Measurements from ENCODE around the gene TCF3.
"Not testable (repeated sequence)": the region's sequence is repeated elsewhere in the genome, so short reads cannot be mapped to it uniquely, and the experiment has no call there.

The TCF3 gene

GRCh38 chr19:1650650-1651567, 1.5 kb downstream of the TCF3 start:
- DNase-seq (ENCODE audit: low spot score), result no peak

- no peak for DNase-seq (ENCODE audit: low spot score)
Observed at GRCh38 chr19:1649706-1650649, 2.4 kb downstream of the TCF3 start.

GRCh38 chr19:1648920-1649541, 3.4 kb downstream of the TCF3 start:
- DNase-seq (ENCODE audit: low spot score), result no peak

- DNase-seq (ENCODE audit: low spot score), result no peak
Observed at GRCh38 chr19:1648459-1648849, 4.0 kb downstream of the TCF3 start.

GRCh38 chr19:1647501-1648458, 4.6 kb downstream of the TCF3 start:
- no peak for DNase-seq (ENCODE audit: low spot score)

- no peak for DNase-seq (ENCODE audit: low spot score)
Observed at GRCh38 chr19:1646659-1647453, 5.6 kb downstream of the TCF3 start.

- no peak for DNase-seq (ENCODE audit: low spot score)
Observed at GRCh38 chr19:1646149-1646548, 6.3 kb downstream of the TCF3 start.

GRCh38 chr19:1645299-1645698, 7.1 kb downstream of the TCF3 start:
- no peak for DNase-seq (ENCODE audit: low spot score)

GRCh38 chr19:1644070-1644469, 8.3 kb downstream of the TCF3 start:
- DNase-seq (ENCODE audit: low spot score), result no peak

- not testable (repeated sequence) for DNase-seq (ENCODE audit: low spot score)
Observed at GRCh38 chr19:1640893-1641448, 11.4 kb downstream of the TCF3 start.

GRCh38 chr19:1636325-1637236, 15.8 kb downstream of the TCF3 start:
- DNase-seq (ENCODE audit: low spot score), result no peak

GRCh38 chr19:1634938-1635243, 17.5 kb downstream of the TCF3 start:
- no peak for DNase-seq (ENCODE audit: low spot score)

GRCh38 chr19:1634242-1634937, 18.0 kb downstream of the TCF3 start:
- no peak for DNase-seq (ENCODE audit: low spot score)

GRCh38 chr19:1633269-1633826, 19.1 kb downstream of the TCF3 start:
- DNase-seq (ENCODE audit: low spot score), result no peak

- DNase-seq (ENCODE audit: low spot score), result no peak
Observed at GRCh38 chr19:1632462-1633268, 19.8 kb downstream of the TCF3 start.

- DNase-seq (ENCODE audit: low spot score), result no peak
Observed at GRCh38 chr19:1631557-1632100, 20.8 kb downstream of the TCF3 start.

GRCh38 chr19:1630811-1631210, 21.6 kb downstream of the TCF3 start:
- DNase-seq (ENCODE audit: low spot score), result no peak

All from putamen (tissue), 1 donor.